GM18868 (cell line): ENCODE measurements around the gene DHRS1.
"Not testable (repeated sequence)": the region's sequence is repeated elsewhere in the genome, so short reads cannot be mapped to it uniquely, and the experiment has no call there.

Experiments used
- ATAC-seq: cut with Tn5 transposase; IDR thresholded peaks from one replicate; pipeline ENCODE4 v1.9.1; 2021; ENCODE audit warnings: mild to moderate bottlenecking, moderate library complexity; ENCODE audit not compliant: unreplicated experiment

Gene DHRS1

DNA sequence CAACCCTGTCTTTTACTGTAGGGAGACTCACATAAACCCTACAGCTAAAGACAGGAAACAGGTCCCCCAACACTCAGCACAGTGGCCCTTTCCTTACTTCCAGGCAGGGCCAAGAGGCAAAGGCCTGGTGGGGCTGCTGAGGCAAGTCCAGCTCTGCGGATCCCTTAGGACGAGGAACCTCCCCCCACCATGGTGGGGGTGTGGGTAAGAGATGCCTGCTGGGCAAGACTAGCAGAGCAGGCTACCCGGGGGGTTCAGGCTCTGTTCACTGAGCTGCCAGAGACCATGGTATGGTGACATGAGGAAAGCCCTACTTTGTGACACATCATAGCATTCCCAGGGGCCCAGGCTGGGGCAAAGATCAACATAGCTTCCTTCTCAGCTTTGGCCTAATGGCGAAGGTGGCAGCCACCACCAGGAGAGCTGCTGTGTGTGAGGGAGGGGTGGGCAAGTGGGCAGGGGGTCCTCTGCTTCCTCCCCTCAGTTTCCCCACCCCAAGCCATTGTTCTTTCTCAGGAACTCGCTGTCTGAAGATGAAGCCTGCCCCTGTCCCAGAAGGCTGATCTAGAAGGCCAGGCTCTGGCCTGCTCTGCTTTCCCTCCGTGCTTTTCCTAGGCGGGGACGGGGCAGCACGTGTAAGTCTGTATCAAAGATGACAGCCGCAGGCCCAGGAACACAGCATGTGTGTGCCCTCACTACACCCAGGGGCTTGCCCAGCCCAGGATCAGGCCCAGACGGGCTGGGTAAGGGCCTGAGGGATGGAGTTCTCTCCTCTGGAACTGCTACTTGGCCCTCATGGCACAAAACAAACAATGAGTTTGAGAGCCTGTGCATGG is 47.1 kb downstream of the DHRS1 start:
- no peak for ATAC-seq

GRCh38 chr14:24251880-24252288 is 47.7 kb downstream of the DHRS1 start:
- ATAC-seq: no peak

- ATAC-seq: no peak
Measured at GRCh38 chr14:24250354-24250753, 49.2 kb downstream of the DHRS1 start.

GRCh38 chr14:24249230-24250021 is 50.2 kb downstream of the DHRS1 start:
- ATAC-seq: no peak

DNA sequence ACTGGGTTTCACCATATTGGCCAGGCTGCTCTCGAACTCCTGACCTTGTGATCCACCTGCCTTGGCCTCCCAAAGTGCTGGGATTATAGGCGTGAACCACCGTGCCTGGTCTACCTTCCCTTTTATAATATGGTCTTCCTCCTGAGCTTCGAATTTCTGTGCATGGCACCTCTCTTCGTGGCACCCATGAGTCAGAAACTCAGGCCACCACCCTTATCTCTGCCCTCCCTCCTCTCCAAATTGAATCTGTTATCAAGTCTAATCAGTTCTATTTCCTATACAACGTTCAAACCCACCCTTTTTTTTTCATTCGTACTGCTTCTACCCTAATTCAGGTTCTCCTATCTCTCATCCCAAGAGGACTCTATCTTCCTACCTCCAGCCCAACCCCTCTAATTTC is 52.2 kb downstream of the DHRS1 start:
- ATAC-seq: no peak

DNA sequence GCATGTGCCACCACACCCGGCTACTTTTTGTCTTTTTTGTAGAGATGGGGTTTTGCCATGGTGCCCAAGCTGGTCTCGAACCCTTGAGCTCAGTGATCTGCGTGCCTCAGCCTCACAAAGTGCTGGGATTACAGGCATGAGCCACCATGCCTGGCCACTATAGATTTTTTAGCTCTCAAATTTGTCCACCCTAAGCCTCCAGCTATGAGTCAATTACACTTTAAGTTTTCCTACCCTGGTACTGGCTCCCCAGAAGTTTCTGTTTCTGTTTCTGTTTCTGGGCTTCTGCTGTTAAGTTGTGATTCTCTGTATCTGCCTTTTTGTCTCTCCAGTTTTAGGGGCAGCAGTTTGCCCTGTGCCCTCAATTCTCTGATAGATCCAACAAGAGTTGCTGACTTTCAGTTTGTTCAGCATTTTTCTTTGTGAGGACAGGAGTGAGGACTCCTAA is 52.8 kb downstream of the DHRS1 start:
- ATAC-seq: peak; percentile 19

- not testable (repeated sequence) for ATAC-seq
Measured at GRCh38 chr14:24245350-24245749, 54.2 kb downstream of the DHRS1 start.

- no peak for ATAC-seq
Measured at GRCh38 chr14:24243336-24243836, 56.2 kb downstream of the DHRS1 start.

DNA sequence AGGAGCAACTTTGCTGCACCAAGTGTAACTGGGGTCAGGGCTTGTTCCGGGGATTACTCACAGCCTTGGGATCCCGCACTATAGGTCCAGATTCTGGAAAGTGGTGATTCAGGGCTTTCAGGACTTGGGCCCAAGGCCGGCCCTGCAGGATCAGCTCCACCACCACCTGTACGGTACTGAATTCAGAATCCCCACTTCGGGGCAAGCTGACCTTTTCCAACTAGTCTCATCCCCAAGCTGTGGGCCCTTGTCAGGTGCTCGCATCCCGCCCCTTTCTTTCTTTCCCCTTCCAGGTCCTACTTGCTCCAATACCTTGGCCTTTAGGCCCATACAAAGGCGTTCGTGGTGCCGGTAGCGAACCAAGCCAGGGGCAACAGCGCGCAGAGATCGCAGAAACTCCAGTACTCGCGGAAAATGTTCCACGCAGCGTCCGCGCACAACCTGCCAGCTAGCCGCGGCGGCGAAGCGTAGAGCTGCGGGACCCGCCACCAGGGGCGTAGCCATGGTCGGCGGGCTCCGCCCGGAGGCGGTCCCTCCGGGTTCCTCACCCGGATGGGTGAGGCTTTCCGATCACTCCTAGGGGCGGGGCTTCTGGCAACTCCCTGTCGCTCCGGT is 57.6 kb downstream of the DHRS1 start:
- peak; percentile 82 for ATAC-seq
